ENCODE measurements around the gene STIP1.

STIP1 gene

DNA sequence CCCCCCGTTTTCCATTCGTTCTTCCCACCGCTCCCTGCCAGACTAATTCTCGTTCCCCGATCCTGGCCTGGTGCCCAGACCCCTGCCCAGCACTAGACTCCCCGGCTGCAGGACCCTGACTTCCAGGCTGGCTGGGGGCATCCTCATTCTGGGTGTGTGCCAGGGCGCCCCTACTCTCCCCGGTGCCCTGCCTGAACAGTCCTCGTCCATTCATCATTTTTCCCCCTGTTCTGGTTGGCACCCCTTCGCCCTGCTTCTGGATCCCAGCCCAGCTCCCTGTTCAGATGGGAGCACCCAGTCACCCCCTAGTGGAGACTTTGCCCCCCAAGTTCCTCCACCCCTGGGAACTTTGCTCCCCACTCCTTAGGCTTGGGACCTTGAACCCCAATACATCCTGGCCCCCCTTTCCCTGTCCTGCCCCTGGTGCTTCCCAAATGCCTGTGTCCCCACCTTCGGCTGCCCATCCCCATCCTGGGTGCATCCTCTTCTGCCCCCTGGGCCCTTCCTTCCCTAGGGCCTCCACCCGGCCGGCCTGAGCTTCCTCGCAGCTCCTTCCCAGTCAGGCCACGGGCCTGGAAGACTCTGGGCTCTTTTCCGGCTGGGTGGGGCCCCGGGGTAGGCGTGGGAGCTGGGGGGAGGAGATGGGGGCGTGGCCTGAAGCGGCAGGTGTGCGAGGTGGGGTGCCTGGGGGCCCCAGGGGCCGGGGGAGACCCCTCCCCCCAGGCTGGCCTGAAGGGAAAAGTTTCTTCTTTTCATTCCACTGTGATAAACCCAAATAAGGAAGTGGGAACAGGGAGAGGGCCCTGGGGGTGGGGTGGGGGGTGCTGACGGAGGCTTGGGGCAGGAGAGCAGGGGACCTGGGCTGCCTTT lies 66.3 kb downstream of the STIP1 start:
- H3K36me3 ChIP-seq (replicated peaks): peaks cover 25% of the 10 kb centered on the region
- in situ Hi-C loops (cut with HindIII; ENCODE audit: low pct_ligation_motif_present, low sequenced_read_pairs): no loop called here
- no peak overlapping the region for H3K27ac ChIP-seq
- H3K4me3 ChIP-seq (ENCODE audit: low read depth, low read length): peak overlapping the region; percentile 77
- no peak for DNase-seq
- H3K27me3 ChIP-seq (replicated peaks): no peaks in the 10 kb centered on the region
- TF ChIP-seq, protein P1, sequence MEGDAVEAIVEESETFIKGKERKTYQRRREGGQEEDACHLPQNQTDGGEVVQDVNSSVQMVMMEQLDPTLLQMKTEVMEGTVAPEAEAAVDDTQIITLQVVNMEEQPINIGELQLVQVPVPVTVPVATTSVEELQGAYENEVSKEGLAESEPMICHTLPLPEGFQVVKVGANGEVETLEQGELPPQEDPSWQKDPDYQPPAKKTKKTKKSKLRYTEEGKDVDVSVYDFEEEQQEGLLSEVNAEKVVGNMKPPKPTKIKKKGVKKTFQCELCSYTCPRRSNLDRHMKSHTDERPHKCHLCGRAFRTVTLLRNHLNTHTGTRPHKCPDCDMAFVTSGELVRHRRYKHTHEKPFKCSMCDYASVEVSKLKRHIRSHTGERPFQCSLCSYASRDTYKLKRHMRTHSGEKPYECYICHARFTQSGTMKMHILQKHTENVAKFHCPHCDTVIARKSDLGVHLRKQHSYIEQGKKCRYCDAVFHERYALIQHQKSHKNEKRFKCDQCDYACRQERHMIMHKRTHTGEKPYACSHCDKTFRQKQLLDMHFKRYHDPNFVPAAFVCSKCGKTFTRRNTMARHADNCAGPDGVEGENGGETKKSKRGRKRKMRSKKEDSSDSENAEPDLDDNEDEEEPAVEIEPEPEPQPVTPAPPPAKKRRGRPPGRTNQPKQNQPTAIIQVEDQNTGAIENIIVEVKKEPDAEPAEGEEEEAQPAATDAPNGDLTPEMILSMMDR (IDR thresholded peaks at IDR 0.05; ENCODE audit: low read depth, low read length, missing control alignments): peak; percentile 65

DNA sequence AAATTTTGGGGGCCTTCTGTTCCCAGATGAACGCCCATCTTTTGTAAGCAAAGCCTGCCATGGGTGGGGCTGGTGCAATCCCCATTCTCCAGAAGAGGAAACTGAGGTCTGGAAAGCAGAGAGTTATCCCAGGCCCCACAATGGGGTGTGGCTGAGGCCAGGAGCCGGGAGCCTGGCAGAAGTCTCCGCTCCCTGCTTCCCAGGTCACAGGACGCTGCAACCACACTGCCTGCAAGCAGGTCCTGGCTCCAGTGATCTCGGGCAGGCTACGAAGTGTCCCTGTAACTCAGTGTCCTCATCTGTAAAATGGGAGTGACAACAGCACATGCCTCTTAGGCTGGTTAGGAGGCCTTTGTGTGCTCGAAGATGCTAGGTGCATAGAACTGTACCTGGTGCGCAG lies 67.1 kb downstream of the STIP1 start:
- Histone ChIP-seq H3K27ac (no peak overlapping the region), H3K4me3 (ENCODE audit: low read depth, low read length) (peak overlapping the region; percentile 77), H3K36me3 (replicated peaks) (peaks cover 29% of the 10 kb centered on the region), H3K27me3 (replicated peaks) (no peaks in the 10 kb centered on the region)
- DNase-seq: no peak
- in situ Hi-C loops (cut with HindIII; ENCODE audit: low pct_ligation_motif_present, low sequenced_read_pairs): no loop called here
- TF ChIP-seq, protein P1 (IDR thresholded peaks at IDR 0.05; ENCODE audit: low read depth, low read length, missing control alignments): no peak

DNA sequence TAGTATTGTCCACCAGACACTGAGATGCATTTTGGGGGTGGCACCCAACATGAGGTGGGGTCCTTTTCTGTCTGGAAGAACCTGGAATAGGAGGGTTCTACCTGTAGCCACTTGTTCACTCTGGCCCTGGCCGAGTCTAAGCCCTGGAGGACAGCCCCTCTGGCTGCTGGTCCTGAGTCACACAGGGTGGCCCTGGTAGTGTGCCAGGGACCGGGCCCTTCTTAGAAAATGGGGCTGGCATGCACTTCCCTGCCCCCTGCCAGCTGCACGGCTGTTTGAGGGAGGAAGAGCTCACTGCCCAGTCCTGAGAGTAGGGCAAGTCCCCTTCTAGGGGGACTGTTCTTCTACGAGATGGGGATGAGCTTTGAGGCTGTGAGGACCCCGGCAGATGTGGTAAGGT lies 67.5 kb downstream of the STIP1 start:
- TF ChIP-seq, protein P1 (IDR thresholded peaks at IDR 0.05; ENCODE audit: low read depth, low read length, missing control alignments): no peak
- Histone ChIP-seq H3K27ac (no peak overlapping the region), H3K27me3 (replicated peaks) (no peaks in the 10 kb centered on the region), H3K36me3 (replicated peaks) (peaks cover 34% of the 10 kb centered on the region), H3K4me3 (ENCODE audit: low read depth, low read length) (no peak overlapping the region)
- no peak for DNase-seq
- in situ Hi-C loops (cut with HindIII; ENCODE audit: low pct_ligation_motif_present, low sequenced_read_pairs): no loop called here
